ELF-1 (cell line): ENCODE measurements around the gene TRIM44.

Source experiments
- DNase-seq: peaks from one replicate; pipeline ENCODE4 v3.0.0-alpha.2; 2016; ENCODE audit warnings: low read depth, low spot score

The TRIM44 gene

GRCh38 chr11:35791088-35791958, 128.7 kb downstream of the TRIM44 start:
- no peak for DNase-seq

DNA sequence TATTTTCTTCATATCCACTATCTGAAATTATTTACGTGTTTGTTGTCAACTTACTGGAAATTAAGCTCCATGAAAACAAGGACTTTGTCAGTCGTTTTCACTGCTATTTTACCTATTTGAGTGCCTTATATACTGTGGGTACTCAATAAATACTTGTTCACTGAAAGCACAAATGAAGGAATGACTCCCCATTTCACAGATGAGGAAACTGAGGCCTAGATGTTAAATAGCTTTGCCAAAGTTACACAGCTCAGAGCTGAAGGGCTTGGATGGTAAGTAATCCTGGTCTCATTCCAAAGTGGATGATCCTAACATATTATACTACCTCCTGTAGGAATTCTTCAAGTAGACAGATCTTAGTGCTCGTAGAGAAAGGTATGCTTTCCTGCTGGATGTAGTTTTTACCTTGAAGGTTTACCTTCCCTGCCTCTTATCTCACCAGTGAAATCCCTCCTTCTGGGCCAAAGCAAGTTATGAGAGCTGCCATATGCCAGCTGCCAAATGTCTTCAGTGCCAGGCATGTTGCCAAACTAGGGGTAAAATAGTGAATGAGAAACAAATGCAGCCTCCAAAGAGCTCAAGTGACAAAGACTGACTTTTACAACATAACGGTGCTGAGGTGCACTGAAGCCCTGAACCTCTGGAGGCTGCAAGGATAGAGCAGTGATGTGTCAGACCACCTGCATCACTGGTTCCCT, 129.7 kb downstream of the TRIM44 start:
- DNase-seq: no peak

GRCh38 chr11:35792846-35793192, 130.2 kb downstream of the TRIM44 start:
- no peak for DNase-seq

DNA sequence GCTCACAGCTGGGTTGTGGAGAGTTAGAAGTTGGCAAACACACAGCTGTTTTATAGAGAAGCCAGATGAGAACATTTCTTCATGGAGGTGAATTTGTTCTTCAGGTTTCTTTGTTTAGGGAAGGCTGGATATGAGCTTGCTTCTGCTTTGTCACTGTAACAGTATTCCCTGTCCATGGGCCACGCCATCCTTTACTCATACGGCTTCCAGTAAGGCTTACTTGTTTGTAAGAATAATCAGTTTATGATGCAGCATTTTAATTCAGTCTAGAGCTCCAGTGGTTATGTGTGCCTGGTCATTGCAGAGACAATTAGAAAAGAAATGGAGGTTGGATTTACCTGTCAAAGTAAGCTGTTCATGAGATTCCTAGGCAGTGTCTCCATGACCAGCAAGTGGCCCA, 131.8 kb downstream of the TRIM44 start:
- DNase-seq: no peak

GRCh38 chr11:35794850-35795249, 132.3 kb downstream of the TRIM44 start:
- peak; percentile 3 for DNase-seq

- DNase-seq: no peak
Observed at GRCh38 chr11:35796562-35796961, 134.0 kb downstream of the TRIM44 start.

DNA sequence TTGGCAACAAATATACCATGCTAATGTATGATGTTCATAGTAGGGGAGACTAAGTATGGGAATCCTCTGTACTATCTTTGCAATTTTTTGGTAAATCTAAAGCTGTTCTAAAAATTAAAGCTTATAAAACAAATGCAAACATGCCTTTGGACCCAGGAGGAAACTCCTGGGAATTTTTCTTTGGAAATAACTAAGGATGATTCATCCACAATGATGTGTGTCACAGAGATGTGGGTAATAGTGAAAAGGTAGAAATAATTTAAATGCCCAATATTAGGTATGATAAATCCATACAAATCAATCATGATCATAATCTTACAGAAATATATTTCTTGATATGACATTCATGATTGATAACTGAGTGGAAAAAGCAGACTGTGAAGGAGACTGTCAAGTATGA, 135.8 kb downstream of the TRIM44 start:
- no peak for DNase-seq

- DNase-seq: no peak
Observed at GRCh38 chr11:35798983-35799382, 136.4 kb downstream of the TRIM44 start.

- no peak for DNase-seq
Observed at GRCh38 chr11:35799655-35800054, 137.1 kb downstream of the TRIM44 start.

DNA sequence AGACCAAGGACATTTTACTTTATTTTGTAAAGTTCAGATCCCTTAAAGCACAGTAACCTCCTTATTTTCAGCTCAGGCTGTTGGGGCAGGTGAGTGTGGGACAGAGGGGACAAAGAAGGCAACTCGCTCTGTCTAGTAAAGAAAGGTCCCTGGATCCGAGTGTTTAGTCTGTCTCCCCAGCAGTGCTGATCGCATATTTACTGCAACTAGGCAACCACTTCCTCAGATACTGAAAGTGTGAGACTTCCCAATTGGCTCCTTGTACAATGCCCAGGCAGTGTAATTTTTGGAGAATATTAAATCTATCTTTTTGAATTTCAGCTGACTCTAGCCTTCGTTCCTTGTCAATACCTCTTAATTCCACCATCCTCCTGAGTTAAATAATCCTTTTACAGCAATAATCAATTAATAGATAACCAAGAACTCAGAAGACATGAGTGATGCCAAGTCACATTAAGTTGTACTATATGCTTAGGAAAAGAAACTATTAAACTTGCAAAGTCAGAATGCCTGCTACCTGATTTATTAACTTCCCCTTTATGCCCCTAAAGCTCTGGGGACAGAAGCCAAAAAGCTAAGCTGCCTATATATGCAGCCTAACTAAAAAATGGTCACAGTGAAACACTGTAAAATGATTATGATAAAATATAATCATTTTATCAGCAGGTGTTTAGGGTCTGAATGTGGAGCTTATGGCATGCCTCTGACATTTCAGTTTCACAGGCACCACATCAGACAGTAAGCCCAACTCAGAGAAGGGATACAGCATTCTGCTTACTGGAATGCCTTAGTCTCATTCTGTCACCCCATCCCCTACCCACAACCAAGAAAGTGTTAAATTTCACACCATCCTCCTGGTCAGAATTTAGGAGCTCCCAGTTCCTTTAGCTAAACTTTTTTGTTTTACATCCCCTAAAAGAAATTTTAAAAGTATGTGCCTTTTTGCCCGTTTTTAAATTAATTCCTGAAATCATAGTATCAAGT, 138.7 kb downstream of the TRIM44 start:
- no peak for DNase-seq

DNA sequence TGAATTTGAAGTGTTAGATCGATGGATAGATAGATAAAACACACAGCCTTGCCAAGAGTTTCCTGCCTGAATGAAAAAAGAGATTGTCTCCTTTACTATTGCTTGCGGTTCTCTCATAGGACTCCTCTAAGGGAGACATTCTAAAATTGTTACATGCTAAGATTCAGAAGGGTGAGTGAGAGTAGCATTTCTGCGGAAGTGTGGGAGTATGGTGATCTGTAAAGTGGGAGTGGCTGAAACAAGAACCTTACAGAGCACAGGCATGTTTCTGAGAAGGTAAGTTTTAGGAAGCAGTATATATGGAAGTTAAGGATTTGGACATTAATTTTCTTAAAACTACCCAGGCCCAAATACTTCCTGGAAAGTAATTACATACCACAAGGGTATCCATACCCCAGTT, 139.6 kb downstream of the TRIM44 start:
- DNase-seq: no peak

- DNase-seq: no peak
Observed at GRCh38 chr11:35802672-35803071, 140.1 kb downstream of the TRIM44 start.

GRCh38 chr11:35803115-35803514, 140.5 kb downstream of the TRIM44 start:
- no peak for DNase-seq

DNA sequence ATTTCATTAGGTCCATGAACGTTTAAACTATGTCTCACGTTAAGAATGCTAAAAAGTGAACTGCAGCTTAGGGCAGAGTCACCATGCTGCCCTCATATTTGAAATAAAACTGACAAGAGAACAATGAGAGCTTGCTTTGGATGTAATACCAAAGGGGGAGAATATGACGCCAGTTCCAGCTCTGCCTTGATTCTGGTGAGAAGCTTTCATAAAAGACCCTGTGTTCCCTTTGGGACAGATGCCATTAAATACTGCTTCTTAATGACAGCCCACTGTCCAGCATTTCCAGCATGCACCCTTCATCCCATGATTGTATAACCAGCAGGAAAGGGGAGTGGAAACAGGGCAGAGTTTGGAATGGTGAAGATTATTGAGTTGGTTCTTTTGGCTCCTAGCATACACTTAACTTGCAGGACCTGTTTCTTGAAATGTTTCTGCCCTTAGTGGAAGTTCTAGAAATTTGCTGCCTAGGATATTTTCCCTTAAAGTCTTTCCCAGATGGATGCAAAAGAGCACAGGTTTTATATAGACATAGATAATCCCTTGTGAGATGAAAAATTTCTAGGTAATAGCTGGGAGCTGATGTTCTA, 142.0 kb downstream of the TRIM44 start:
- no peak for DNase-seq

DNA sequence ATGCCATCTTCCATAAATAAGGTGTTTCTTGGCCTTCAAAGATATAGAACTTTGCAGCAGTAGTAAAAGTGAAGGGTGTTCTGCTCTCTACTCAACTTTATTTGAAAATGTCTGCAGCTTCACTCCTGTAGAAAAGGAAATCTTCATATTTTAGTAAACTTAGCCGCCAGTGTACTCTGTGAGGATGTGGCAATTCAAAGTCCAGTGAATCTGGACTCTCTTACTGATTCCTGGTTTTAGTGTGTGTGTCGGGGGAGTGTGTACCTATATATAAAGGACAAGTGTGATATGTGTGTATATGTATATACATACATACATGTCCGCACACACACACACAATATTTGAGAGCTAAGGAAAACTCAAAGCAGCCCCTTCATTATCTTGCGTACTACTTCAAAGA, 147.0 kb downstream of the TRIM44 start:
- DNase-seq: no peak

DNA sequence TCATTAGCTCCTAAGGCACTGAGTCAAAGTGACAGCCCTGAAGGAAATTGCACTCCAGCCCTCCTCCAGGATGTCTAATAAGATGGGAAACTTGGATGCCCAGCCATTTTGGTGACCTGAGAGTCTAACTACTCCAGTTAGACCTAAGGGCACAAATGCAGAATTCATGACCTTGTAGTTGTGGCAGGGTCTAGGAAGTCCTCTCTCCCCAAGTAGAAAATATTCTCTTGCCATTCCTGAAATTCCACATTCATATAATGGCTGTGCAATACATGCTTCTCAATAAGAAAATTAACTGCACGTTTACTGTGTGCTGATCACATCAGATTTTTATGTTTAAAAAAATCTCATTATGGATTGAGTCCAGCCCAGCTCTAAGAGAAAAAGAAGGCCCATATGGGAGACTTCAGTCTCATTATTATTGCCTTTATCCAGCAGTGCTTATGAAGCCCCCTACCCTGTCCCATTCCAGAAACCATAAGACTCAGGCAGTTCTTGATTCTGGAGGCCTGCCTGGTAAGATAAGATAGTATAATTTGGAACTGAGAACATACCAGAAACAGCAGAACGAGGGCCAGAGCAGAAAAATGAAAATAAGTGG, 147.6 kb downstream of the TRIM44 start:
- no peak for DNase-seq

- no peak for DNase-seq
Observed at GRCh38 chr11:35811783-35812182, 149.2 kb downstream of the TRIM44 start.

DNA sequence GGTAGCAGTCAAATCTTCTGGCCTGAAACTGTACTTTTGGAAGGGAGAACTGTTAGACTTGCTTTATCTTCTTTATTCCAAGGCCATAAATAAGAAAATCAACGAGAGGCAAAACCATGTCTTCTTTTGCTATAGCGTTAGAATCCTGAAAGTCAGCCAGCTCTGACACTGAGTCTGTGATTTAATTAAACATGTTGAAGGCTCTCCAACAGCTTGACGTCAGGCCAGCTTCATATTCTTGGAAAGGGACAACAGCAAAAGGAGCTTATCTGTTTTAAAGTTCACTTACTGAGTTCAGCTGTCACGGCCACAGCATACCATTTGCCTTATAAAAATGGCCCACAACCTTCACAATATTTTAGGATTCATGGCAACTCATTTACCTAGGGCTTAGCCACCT, 150.3 kb downstream of the TRIM44 start:
- no peak for DNase-seq

DNA sequence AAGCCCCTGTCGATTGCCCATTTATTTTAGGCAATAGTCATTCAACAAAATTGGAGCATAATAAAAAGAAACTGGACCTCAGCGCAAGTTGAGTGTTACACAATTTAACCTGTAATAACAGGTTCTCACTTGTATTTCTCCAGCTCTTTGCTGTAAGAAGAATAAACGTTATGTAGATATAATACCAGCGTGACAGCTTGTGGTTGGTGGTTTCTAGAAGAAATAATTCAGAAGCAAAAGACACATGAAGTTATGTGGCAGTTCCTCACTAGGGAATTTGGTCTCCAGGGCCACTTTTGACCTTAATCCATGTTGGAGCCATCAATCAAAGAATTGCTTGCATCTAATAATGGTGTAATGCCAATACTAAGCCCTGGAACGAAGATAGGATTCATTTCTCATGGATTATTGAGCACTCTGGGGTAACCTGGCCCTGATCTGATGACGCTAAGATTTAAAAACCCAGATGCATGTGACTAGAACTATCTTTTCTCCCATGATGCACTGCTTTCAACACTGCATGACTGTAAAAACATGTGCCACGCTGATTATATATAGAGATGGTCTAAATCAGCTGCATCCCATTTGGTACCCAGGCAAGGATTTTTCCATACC, 151.6 kb downstream of the TRIM44 start:
- DNase-seq: no peak

DNA sequence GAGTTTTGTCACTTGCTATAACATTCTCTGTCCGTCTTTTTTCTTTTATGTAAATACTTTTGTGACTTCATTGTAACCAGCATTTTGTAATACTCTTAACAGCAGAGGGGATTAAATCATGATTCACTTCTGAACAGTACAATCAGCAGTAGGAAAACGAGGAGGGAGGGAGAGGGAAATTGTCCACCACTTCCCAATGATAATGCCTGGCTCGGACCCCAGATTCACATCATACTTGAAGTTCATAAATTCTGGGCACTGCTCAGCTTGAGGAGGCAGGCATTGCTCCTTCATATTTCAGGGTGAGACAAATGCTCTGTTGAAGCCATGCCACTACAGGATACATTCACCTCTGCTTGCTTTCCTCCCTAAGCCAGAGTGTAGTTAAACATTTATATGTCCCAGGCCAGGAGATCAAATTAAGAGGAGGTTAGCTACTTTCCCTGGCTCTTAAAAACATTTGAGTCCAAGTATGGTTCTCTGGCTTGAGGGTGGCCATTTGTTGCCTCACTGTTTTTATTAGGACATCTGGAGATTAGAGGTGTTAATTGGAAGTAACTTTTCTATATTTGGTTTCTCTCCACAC, 152.2 kb downstream of the TRIM44 start:
- no peak for DNase-seq
